ENCODE data around the gene SP1.

DNA sequence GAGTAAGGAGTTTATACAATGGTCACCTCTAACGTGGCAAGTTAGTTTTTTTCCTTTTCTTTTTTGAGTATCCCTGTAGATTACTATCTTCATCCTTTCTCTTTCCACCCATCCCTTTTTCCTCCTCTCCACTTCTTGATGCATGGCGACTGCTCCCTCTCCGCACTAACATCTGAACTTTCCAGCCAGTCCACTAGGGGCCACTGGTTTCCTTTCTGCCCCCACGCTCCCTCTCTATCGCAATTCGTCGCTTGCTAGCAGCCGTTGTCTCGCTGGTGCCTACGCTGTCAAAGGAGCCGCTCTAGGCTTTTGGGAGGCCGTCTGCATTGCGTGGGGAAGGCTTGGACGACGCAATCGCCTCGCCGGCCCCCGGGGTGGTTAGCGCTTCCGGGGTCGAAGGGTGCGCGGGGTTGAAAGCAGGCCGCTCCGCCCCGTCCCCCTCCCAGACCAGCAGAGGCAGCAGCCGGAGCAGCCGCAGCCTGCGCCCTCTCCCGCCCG, 71.7 kb downstream of the SP1 start, which contains the start of gene PCBP2:
- no peak for TF ChIP-seq ZNF217 (CRISPR knock-in tag; IDR thresholded peaks at IDR 0.05)
- TF ChIP-seq, protein P1, sequence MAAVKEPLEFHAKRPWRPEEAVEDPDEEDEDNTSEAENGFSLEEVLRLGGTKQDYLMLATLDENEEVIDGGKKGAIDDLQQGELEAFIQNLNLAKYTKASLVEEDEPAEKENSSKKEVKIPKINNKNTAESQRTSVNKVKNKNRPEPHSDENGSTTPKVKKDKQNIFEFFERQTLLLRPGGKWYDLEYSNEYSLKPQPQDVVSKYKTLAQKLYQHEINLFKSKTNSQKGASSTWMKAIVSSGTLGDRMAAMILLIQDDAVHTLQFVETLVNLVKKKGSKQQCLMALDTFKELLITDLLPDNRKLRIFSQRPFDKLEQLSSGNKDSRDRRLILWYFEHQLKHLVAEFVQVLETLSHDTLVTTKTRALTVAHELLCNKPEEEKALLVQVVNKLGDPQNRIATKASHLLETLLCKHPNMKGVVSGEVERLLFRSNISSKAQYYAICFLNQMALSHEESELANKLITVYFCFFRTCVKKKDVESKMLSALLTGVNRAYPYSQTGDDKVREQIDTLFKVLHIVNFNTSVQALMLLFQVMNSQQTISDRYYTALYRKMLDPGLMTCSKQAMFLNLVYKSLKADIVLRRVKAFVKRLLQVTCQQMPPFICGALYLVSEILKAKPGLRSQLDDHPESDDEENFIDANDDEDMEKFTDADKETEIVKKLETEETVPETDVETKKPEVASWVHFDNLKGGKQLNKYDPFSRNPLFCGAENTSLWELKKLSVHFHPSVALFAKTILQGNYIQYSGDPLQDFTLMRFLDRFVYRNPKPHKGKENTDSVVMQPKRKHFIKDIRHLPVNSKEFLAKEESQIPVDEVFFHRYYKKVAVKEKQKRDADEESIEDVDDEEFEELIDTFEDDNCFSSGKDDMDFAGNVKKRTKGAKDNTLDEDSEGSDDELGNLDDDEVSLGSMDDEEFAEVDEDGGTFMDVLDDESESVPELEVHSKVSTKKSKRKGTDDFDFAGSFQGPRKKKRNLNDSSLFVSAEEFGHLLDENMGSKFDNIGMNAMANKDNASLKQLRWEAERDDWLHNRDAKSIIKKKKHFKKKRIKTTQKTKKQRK (IDR thresholded peaks at IDR 0.05; ENCODE audit: borderline replicate concordance, low read depth, low read length), result no peak
- TF ChIP-seq, protein P2, sequence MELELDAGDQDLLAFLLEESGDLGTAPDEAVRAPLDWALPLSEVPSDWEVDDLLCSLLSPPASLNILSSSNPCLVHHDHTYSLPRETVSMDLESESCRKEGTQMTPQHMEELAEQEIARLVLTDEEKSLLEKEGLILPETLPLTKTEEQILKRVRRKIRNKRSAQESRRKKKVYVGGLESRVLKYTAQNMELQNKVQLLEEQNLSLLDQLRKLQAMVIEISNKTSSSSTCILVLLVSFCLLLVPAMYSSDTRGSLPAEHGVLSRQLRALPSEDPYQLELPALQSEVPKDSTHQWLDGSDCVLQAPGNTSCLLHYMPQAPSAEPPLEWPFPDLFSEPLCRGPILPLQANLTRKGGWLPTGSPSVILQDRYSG (tag; conservative IDR thresholded peaks at IDR 0.05; ENCODE audit: low read depth), result no peak
- peak in 2 of 3 experiments; percentile 58 to 59 for TF ChIP-seq YY1 (IDR thresholded peaks at IDR 0.05; ENCODE audit: borderline replicate concordance in 1 of 3, control insufficient read depth in 1 of 3, extremely low read depth in 1 of 3, insufficient read depth in 3 of 3, insufficient read length in 1 of 3, insufficient replicate concordance in 2 of 3, low read depth in 1 of 3, low read length in 2 of 3)
- no peak for TF ChIP-seq CBFA2T2 (conservative IDR thresholded peaks at IDR 0.05)
- peak; percentile 96 for TF ChIP-seq GABPA (tag; conservative IDR thresholded peaks at IDR 0.05; ENCODE audit: low read depth)
- TF ChIP-seq, protein P3, sequence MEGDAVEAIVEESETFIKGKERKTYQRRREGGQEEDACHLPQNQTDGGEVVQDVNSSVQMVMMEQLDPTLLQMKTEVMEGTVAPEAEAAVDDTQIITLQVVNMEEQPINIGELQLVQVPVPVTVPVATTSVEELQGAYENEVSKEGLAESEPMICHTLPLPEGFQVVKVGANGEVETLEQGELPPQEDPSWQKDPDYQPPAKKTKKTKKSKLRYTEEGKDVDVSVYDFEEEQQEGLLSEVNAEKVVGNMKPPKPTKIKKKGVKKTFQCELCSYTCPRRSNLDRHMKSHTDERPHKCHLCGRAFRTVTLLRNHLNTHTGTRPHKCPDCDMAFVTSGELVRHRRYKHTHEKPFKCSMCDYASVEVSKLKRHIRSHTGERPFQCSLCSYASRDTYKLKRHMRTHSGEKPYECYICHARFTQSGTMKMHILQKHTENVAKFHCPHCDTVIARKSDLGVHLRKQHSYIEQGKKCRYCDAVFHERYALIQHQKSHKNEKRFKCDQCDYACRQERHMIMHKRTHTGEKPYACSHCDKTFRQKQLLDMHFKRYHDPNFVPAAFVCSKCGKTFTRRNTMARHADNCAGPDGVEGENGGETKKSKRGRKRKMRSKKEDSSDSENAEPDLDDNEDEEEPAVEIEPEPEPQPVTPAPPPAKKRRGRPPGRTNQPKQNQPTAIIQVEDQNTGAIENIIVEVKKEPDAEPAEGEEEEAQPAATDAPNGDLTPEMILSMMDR (IDR thresholded peaks at IDR 0.05 in 2 of 3, conservative IDR thresholded peaks at IDR 0.05 in 1 of 3; ENCODE audit: insufficient read depth in 2 of 3, low read depth in 1 of 3, low read length in 3 of 3), result peak; percentile 82 to 95 (median 93)
- TF ChIP-seq, protein P4, sequence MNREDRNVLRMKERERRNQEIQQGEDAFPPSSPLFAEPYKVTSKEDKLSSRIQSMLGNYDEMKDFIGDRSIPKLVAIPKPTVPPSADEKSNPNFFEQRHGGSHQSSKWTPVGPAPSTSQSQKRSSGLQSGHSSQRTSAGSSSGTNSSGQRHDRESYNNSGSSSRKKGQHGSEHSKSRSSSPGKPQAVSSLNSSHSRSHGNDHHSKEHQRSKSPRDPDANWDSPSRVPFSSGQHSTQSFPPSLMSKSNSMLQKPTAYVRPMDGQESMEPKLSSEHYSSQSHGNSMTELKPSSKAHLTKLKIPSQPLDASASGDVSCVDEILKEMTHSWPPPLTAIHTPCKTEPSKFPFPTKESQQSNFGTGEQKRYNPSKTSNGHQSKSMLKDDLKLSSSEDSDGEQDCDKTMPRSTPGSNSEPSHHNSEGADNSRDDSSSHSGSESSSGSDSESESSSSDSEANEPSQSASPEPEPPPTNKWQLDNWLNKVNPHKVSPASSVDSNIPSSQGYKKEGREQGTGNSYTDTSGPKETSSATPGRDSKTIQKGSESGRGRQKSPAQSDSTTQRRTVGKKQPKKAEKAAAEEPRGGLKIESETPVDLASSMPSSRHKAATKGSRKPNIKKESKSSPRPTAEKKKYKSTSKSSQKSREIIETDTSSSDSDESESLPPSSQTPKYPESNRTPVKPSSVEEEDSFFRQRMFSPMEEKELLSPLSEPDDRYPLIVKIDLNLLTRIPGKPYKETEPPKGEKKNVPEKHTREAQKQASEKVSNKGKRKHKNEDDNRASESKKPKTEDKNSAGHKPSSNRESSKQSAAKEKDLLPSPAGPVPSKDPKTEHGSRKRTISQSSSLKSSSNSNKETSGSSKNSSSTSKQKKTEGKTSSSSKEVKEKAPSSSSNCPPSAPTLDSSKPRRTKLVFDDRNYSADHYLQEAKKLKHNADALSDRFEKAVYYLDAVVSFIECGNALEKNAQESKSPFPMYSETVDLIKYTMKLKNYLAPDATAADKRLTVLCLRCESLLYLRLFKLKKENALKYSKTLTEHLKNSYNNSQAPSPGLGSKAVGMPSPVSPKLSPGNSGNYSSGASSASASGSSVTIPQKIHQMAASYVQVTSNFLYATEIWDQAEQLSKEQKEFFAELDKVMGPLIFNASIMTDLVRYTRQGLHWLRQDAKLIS (CRISPR knock-in tag; IDR thresholded peaks at IDR 0.05), result no peak
